ENCODE results near the gene FOXN3.

DNA sequence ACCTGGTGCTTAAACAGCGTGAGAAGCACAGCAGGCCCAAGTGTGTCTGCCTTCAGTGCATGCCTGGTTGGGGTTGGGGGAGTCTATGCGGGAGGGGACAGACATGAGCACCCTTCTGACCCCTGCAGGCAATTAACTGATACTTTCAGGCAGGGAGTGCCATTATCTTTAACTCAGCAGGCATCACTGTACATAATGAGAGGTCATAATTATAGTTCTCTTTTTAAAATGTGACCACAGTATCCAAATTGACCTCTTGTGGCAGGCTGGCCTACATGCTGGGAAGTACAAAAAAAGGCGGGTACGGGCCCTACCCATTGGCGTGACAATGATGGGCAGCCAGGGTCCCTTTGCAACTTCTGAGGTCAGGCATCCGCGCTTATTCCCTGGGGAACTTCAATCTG, 209.1 kb downstream of the FOXN3 start:
- no peak for TF ChIP-seq POLR2A (IDR thresholded peaks at IDR 0.05)
- TF ChIP-seq, protein P1, sequence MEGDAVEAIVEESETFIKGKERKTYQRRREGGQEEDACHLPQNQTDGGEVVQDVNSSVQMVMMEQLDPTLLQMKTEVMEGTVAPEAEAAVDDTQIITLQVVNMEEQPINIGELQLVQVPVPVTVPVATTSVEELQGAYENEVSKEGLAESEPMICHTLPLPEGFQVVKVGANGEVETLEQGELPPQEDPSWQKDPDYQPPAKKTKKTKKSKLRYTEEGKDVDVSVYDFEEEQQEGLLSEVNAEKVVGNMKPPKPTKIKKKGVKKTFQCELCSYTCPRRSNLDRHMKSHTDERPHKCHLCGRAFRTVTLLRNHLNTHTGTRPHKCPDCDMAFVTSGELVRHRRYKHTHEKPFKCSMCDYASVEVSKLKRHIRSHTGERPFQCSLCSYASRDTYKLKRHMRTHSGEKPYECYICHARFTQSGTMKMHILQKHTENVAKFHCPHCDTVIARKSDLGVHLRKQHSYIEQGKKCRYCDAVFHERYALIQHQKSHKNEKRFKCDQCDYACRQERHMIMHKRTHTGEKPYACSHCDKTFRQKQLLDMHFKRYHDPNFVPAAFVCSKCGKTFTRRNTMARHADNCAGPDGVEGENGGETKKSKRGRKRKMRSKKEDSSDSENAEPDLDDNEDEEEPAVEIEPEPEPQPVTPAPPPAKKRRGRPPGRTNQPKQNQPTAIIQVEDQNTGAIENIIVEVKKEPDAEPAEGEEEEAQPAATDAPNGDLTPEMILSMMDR (IDR thresholded peaks at IDR 0.05), result no peak
